HUDEP-2 (cell line): ENCODE measurements around the gene KRT9.

Experiments
- DNase-seq, 76 experiments: peaks; one replicate each; lab custom pipeline; 2025; ENCODE audit not compliant: unreplicated experiment in 76 of 76; lab: John Stamatoyannopoulos, UW

Gene KRT9

GRCh38 chr17:41533613-41534012, 38.2 kb downstream of the KRT9 start:
- DNase-seq: no peak

- no peak for DNase-seq
These were observed 38.8 kb downstream of the KRT9 start for GRCh38 chr17:41532947-41533570.

GRCh38 chr17:41531993-41532392, 39.9 kb downstream of the KRT9 start:
- no peak for DNase-seq

GRCh38 chr17:41530062-41531048, 41.5 kb downstream of the KRT9 start:
- peak in 71 of 76 experiments; percentile 11 to 93 (median 70) for DNase-seq

- DNase-seq: peak in 12 of 76 experiments; percentile 11 to 34 (median 14)
These were observed 42.4 kb downstream of the KRT9 start for GRCh38 chr17:41529491-41529915.

- DNase-seq: no peak
These were observed 42.9 kb downstream of the KRT9 start for GRCh38 chr17:41528959-41529353.

GRCh38 chr17:41527063-41528023, 44.5 kb downstream of the KRT9 start:
- DNase-seq: peak in 8 of 76 experiments; percentile 8 to 45 (median 18)

GRCh38 chr17:41524261-41524660, 47.6 kb downstream of the KRT9 start:
- no peak for DNase-seq

- peak in 18 of 76 experiments; percentile 13 to 55 (median 38) for DNase-seq
These were observed 48.1 kb downstream of the KRT9 start for GRCh38 chr17:41523787-41524186.

- no peak for DNase-seq
These were observed 48.6 kb downstream of the KRT9 start for GRCh38 chr17:41523225-41523593.

- no peak for DNase-seq
These were observed 49.3 kb downstream of the KRT9 start for GRCh38 chr17:41522301-41523224.

- DNase-seq: no peak
These were observed 50.1 kb downstream of the KRT9 start for GRCh38 chr17:41521574-41522261.

- peak in 60 of 76 experiments; percentile 17 to 80 (median 56) for DNase-seq
These were observed 50.9 kb downstream of the KRT9 start for GRCh38 chr17:41520821-41521521.

GRCh38 chr17:41519501-41520224, 52.2 kb downstream of the KRT9 start:
- peak in 3 of 76 experiments; percentile 11 to 20 (median 18) for DNase-seq

GRCh38 chr17:41518789-41519449, 52.9 kb downstream of the KRT9 start, which contains the start of gene KRT15:
Gene KRT15, minus strand, starts transcription at chr17:41518890. Its CDS starts 63 bp downstream, at chr17:41518827.
- peak in 2 of 76 experiments; percentile 11 to 15 for DNase-seq

- no peak for DNase-seq
These were observed 53.8 kb downstream of the KRT9 start for GRCh38 chr17:41518031-41518430.

GRCh38 chr17:41516830-41517283, 55.0 kb downstream of the KRT9 start:
- DNase-seq: no peak
